Loucy (cell line): ENCODE data around the gene ENTPD7.

Experiments used
- CTCF ChIP-seq: fragments of 200-600 bp; sonication (generic); conservative IDR thresholded peaks from 2 replicates; pipeline ENCODE4 v1.5.1; 2014; ENCODE audit warnings: mild to moderate bottlenecking, antibody characterized with exemption, low read length
- EZH2phosphoT487 ChIP-seq: fragments of 200-600 bp; IDR thresholded peaks from 2 replicates; pipeline ENCODE4 v1.6.1; 2018; ENCODE audit warnings: antibody characterized with exemption, mild to moderate bottlenecking, moderate library complexity, borderline replicate concordance

GRCh38 chr10:99742701-99743100, 83.4 kb downstream of the ENTPD7 start:
- TF ChIP-seq CTCF (no peak), EZH2phosphoT487 (no peak)
